IPS-20b (cell line): ENCODE measurements around the gene SLITRK5.

ENCODE experiments used
- H3K27ac ChIP-seq: one replicate; pipeline ENCODE4 v1.5.1; 2013; ENCODE audit warnings: low read length
- H3K27me3 ChIP-seq: 2 replicates; pipeline ENCODE4 v1.6.1; 2013; ENCODE audit warnings: mild to moderate bottlenecking, low read length, inconsistent platforms; ENCODE audit not compliant: insufficient read depth
- H3K36me3 ChIP-seq: 2 replicates; pipeline ENCODE4 v1.6.1; 2013; ENCODE audit warnings: low read depth, mild to moderate bottlenecking, inconsistent platforms, low read length, moderate library complexity; ENCODE audit not compliant: insufficient read depth
- H3K4me1 ChIP-seq: 2 replicates; pipeline ENCODE4 v1.6.1; 2013; ENCODE audit warnings: mild to moderate bottlenecking, control low read depth, inconsistent platforms, low read length, moderate library complexity; ENCODE audit not compliant: insufficient read depth
- H3K4me3 ChIP-seq: 2 replicates; pipeline ENCODE4 v1.5.1; 2013; ENCODE audit warnings: mild to moderate bottlenecking, low read length, inconsistent platforms
- H3K9ac ChIP-seq: 2 replicates; pipeline ENCODE4 v1.6.1; 2013; ENCODE audit warnings: low read depth, mild to moderate bottlenecking, inconsistent platforms, low read length, moderate library complexity
- H3K9me3 ChIP-seq: 2 replicates; pipeline ENCODE4 v1.6.1; 2013; ENCODE audit warnings: mild to moderate bottlenecking, low read depth, low read length, inconsistent platforms; ENCODE audit not compliant: insufficient read depth

Gene SLITRK5, protein sequence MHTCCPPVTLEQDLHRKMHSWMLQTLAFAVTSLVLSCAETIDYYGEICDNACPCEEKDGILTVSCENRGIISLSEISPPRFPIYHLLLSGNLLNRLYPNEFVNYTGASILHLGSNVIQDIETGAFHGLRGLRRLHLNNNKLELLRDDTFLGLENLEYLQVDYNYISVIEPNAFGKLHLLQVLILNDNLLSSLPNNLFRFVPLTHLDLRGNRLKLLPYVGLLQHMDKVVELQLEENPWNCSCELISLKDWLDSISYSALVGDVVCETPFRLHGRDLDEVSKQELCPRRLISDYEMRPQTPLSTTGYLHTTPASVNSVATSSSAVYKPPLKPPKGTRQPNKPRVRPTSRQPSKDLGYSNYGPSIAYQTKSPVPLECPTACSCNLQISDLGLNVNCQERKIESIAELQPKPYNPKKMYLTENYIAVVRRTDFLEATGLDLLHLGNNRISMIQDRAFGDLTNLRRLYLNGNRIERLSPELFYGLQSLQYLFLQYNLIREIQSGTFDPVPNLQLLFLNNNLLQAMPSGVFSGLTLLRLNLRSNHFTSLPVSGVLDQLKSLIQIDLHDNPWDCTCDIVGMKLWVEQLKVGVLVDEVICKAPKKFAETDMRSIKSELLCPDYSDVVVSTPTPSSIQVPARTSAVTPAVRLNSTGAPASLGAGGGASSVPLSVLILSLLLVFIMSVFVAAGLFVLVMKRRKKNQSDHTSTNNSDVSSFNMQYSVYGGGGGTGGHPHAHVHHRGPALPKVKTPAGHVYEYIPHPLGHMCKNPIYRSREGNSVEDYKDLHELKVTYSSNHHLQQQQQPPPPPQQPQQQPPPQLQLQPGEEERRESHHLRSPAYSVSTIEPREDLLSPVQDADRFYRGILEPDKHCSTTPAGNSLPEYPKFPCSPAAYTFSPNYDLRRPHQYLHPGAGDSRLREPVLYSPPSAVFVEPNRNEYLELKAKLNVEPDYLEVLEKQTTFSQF

DNA sequence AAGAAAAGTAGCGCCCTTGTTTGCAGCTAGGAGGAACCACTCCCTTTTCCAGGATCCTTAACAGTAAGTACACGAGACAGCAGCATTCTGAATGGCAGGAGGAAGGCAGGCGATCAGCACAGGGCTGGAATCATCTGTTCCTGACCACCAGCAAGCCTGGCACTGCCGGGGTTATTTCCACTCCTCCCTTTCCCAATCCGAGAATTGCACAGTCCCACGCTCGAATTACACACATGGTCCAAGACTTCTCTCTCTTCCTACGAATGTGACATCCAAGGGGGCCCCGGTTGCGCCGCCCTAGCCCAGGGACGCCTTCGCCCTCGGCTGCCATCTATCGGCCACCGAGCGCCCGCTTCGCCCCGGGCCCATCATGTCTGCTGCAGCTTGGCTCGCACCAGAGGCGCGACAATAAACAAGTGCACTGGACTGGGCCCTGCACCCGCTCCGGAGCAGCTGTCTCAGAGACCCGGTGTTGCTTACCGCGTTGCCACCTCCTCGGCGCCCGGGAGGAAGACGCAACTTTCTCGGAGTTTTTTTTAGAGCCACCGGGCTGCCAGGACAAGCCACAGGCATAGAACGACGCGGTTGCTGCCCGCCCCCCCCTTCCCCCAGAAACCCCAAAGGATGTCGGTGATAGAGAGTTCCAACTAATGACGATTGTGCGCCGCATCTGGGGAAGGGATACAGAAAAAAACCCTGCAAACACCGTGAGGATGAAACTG, at the start of gene SLITRK5:
SLITRK5 (plus strand) TSS at position 341 of the 722 bp plus-strand sequence. CDS start 4,018 bp downstream, outside the sequence.
- Histone ChIP-seq H3K27me3 (peaks cover 51% of the 10 kb centered on the region), H3K36me3 (no peaks in the 10 kb centered on the region), H3K9me3 (no peaks in the 10 kb centered on the region), H3K4me3 (peak within 1 kb of the TSS; percentile 92), H3K27ac (no peak within 1 kb of the TSS), H3K4me1 (peaks cover 4% of the 10 kb centered on the region), H3K9ac (peak within 1 kb of the TSS; percentile 56; the same call in 1 of the 2 replicates)

DNA sequence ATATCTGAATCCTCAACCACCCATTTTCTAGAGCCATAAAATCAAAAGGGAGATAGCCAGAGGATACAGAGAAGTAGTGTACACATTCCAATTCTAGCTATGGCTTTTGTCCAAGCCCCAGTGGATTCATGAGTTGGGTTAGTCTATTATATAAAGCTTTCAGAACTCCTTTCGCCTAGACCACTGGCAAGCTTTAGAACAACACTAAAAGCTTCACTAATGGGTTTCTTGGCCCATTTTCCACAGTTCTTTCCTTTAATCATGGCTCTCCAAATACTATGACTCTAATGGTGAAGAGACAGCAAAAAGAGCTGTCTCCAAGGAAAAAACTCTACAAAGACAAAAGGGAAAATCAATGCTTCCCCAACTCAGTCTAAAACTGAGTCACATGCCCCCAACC, 48.2 kb upstream of the SLITRK5 start:
- H3K27me3 ChIP-seq: no peaks in the 10 kb centered on the region

DNA sequence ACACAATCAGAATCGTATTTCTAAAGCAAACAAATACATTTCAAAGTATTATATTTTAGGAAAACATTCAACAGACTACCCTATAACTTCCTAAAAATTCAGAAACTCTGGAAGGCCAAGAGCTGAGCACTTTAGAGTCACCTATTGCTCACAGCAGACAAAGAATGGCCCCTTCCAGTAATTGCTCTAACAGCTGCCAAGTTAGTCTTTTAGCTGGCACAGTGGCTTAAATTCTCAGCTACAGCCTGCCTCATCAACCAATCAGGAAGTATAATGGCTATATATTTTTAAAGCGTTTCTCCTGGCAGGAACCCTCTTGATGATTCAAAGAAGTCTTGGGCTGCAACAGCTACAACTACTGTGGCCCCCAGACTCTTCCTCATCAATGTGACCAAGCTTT, 14.9 kb upstream of the SLITRK5 start:
- Histone ChIP-seq H3K27ac (no peak overlapping the region), H3K4me1 (no peaks in the 10 kb centered on the region), H3K9me3 (no peaks in the 10 kb centered on the region), H3K4me3 (no peak overlapping the region), H3K9ac (no peak overlapping the region), H3K27me3 (no peaks in the 10 kb centered on the region), H3K36me3 (no peaks in the 10 kb centered on the region)

More for the DNA sequence above, 48.2 kb upstream of the SLITRK5 start:
- H3K9ac ChIP-seq: no peak overlapping the region
- H3K27ac ChIP-seq: no peak overlapping the region
- no peaks in the 10 kb centered on the region for H3K9me3 ChIP-seq
- no peaks in the 10 kb centered on the region for H3K36me3 ChIP-seq
- no peaks in the 10 kb centered on the region for H3K4me1 ChIP-seq
- H3K4me3 ChIP-seq: no peak overlapping the region

DNA sequence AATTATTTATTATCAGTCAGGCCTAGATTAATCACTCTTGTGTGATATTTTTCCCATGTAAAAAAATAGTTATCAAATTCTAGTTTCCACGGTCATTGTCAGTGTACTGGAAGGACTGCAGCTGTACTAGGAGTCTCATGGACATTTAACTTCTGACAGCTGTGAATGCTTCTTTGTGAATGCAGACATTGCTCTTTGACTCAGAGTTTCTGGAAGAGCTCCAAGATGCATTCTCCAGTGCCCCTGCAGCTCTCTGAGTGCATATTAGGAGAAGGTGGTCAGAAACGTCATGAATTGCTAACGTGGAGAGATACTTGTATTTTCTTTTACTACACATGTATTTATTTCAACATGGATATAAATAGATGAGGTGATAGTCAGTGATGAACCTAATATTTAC, 9.7 kb upstream of the SLITRK5 start:
- Histone ChIP-seq H3K9me3 (no peaks in the 10 kb centered on the region), H3K27ac (no peak overlapping the region), H3K36me3 (no peaks in the 10 kb centered on the region), H3K4me1 (no peaks in the 10 kb centered on the region), H3K4me3 (no peak overlapping the region), H3K9ac (no peak overlapping the region), H3K27me3 (no peaks in the 10 kb centered on the region)

DNA sequence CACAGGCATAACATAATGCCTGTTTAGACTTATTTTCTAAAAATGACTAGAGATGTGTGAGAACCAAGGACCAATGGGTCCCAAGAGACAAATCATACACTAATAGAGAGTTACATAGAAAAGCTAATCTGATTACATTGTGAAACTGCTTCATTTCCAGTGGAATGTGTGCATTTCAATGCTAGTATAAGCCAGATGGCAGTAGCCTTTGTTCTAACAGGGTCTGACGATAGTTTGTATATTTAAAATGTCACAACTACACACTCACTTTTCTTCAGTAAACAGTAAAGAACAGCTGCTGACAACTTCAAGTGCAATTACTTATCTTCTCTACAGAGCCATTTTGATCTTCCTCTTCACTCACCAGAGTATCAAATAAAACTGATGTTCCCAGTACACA, 4.3 kb upstream of the SLITRK5 start:
- Histone ChIP-seq H3K27me3 (peaks cover 10% of the 10 kb centered on the region), H3K4me1 (no peaks in the 10 kb centered on the region), H3K27ac (no peak overlapping the region), H3K9ac (no peak overlapping the region), H3K9me3 (no peaks in the 10 kb centered on the region), H3K36me3 (no peaks in the 10 kb centered on the region), H3K4me3 (no peak overlapping the region)

DNA sequence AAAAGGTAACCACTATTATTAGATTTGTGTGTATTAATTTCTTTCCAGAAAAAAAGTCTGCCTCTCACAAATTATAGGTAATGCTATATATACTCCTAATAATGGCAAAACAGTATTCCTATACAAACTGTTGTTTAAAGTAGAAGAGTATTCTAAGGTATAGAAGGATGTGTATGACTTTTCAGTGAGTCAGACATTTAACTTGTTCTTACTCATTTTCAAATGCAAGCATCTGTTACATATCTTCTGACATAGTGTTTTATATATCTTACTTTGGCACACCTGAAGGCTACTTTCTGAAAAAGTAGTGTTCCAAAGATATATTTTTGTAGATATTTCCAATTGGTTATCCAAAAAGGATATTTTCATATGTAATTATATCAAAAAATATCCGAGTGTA, 3.5 kb upstream of the SLITRK5 start:
- Histone ChIP-seq H3K27me3 (peaks cover 16% of the 10 kb centered on the region), H3K4me1 (no peaks in the 10 kb centered on the region), H3K4me3 (no peak overlapping the region), H3K9me3 (no peaks in the 10 kb centered on the region), H3K36me3 (no peaks in the 10 kb centered on the region), H3K9ac (no peak overlapping the region), H3K27ac (no peak overlapping the region)

DNA sequence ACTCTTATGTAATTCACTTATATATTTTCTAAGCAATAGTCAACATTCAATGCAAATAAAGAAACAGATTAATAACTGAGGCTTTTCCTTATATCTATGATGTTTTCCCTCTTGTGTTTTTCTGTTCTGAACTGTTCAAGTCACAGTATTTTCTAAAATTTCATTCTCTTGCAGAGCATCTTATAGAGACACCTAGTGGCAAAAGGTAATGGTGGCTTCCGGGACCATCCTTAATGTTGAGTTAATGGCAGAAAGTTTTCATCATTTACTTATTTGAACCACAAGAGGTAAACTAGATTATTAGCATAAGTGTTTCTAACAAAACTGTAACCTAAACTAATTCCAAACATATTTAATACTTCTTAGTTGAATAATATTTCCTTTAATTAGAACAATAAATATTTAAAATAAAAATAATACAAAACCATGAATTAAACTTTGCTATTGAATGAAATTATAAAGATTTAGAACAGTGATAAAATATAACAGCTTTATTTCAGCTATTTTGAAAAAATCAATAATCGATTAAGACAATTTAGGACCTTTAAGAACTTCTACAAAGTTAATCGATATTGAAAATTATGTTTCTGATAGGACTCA, 1.7 kb upstream of the SLITRK5 start:
- Histone ChIP-seq H3K27me3 (peaks cover 34% of the 10 kb centered on the region), H3K9me3 (no peaks in the 10 kb centered on the region), H3K4me1 (peaks cover 4% of the 10 kb centered on the region), H3K36me3 (no peaks in the 10 kb centered on the region), H3K27ac (no peak overlapping the region), H3K4me3 (no peak overlapping the region), H3K9ac (no peak overlapping the region)

DNA sequence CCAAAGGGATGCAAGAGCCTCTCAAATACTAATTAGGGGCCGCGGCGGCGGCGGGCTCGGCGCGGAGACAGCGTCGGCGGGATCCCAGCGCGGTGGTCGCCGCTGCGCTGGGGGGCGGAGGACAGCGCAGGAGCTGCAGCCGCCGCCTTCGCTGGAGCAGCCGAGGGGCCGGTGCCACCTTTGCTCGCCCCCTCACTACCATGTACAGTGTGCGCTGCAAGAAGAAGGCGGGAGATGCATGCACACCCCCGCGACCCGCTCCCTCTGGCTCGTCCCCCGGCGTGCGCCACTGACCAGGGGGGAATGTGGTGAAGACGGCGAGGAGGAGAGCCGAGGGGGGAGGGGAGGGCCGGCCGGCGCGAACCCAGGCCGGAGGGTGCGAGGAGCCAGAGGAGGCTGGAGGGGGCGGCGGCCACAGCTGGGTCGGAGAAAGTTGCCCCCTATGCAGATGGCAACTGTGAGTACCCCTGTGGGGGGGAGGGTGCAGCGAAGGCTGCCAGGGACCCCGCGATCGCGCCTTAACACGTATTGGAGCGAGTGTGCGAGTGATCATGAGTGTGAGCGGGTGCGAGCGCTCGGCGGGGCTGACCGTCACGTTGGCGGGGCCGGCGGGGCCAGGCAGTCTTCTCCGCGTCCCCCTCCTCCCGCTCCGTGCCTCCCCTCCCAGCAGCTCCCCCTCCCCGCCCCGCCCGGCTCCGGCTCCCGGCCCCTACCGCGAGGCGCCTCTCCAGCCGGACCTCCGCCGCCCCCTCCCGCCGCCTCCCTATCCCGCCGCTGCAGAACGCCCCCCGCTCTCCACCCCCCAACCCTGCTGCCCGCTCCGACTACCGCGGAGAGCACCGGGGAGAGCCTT, 808 bp downstream of the SLITRK5 start:
- H3K4me1 ChIP-seq: peaks cover 5% of the 10 kb centered on the region
- H3K27ac ChIP-seq: no peak overlapping the region
- H3K4me3 ChIP-seq: peak overlapping the region; percentile 92
- peak overlapping the region; percentile 59; the same call in 1 of the 2 replicates for H3K9ac ChIP-seq
- H3K36me3 ChIP-seq: no peaks in the 10 kb centered on the region
- H3K27me3 ChIP-seq: peaks cover 59% of the 10 kb centered on the region
- H3K9me3 ChIP-seq: no peaks in the 10 kb centered on the region

DNA sequence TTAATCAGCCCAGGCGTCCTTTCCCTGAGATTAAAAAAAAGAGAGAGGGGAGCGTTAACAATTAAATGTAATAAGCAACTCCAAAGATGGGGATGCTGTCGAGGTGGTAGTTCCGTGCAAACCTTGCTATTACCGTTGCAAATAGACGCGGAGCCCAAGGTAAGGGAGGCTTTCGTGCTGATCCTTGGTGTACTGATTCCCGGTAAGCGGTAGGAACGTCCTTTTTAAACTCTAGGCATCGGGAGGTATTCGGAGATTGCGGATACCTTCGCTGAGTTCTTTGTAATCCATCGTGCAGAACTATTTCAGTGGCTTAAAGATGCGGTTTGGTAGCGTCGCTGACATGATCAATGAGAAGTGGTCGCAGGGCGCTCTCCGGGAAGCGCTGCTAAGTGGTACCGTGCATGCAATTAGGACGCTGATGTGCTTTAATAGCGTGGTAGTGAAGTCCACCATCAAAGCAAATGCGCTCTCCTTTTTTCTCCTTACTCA, 3.1 kb downstream of the SLITRK5 start:
- no peak overlapping the region for H3K27ac ChIP-seq
- H3K4me3 ChIP-seq: peak overlapping the region; percentile 92
- H3K4me1 ChIP-seq: peaks cover 8% of the 10 kb centered on the region
- no peaks in the 10 kb centered on the region for H3K9me3 ChIP-seq
- peaks cover 82% of the 10 kb centered on the region for H3K27me3 ChIP-seq
- H3K9ac ChIP-seq: no peak overlapping the region
- no peaks in the 10 kb centered on the region for H3K36me3 ChIP-seq

DNA sequence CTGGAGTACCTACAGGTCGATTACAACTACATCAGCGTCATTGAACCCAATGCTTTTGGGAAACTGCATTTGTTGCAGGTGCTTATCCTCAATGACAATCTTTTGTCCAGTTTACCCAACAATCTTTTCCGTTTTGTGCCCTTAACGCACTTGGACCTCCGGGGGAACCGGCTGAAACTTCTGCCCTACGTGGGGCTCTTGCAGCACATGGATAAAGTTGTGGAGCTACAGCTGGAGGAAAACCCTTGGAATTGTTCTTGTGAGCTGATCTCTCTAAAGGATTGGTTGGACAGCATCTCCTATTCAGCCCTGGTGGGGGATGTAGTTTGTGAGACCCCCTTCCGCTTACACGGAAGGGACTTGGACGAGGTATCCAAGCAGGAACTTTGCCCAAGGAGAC, 4.7 kb downstream of the SLITRK5 start:
- Histone ChIP-seq H3K9ac (no peak overlapping the region), H3K4me3 (no peak overlapping the region), H3K9me3 (no peaks in the 10 kb centered on the region), H3K27ac (no peak overlapping the region), H3K4me1 (peaks cover 8% of the 10 kb centered on the region), H3K36me3 (no peaks in the 10 kb centered on the region), H3K27me3 (peaks cover 82% of the 10 kb centered on the region)
